ENCODE data around the gene CAPN5.

Gene CAPN5

GRCh38 chr11:77121876-77122575 lies 55.3 kb downstream of the CAPN5 start:
- DNase-seq, result no peak

- DNase-seq, result no peak
Observed at GRCh38 chr11:77122576-77123212, 55.9 kb downstream of the CAPN5 start.

DNA sequence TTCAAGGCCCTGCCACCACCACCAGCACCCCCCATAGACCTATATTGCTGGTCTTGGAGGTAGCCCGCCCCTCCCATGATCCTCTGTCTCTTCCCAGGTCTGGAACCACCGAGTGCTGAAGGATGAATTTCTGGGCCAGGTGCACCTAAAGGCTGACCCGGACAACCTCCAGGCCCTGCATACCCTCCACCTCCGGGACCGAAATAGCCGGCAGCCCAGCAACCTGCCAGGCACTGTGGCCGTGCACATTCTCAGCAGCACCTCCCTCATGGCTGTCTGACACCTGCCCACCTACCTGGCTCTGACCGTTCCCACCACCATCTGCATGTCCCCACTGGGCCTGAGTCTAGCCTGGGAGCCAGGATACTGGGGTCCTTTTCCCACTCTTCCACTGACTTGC lies 56.8 kb downstream of the CAPN5 start:
- DNase-seq, result no peak

DNA sequence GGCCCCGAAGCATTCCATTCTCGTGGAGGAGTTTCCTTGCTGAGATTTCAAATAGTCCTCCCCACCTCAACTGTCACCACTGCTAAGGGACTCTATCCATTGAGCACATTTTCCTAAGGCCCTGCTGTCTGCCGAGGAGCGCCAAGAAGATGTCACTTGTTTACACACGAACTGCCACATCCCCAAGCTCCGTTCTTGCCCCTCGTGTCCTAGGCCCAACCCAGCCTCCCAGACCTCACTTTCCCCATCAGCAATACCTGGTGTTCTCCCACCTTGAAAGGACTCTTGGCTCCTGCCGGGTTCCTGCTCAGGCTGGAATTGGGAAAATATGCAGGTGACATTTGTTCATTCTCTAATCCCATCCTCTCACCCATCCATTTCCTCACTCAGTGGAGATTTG lies 57.3 kb downstream of the CAPN5 start:
- no peak for DNase-seq

DNA sequence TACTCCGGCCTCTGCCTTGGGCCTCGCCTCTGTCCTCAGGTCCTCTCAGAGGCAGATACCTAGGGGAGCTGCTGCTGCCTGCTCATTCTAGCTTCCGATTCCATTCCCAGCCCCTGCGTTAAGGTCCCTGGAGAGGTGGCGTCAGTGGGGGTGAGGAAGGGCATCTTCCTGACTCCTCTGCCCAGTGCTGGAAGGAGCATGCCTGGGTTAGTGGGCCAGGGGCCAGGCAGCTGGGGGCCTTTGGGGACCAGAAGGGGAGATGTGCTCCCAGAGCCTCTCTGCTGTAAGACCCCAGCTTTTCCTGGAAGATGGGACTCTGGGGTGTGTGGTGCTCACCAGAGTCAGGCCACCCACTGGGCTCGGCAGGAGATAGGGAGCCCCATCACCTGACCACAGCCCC lies 57.7 kb downstream of the CAPN5 start:
- DNase-seq, result no peak

GRCh38 chr11:77125191-77125590 lies 58.4 kb downstream of the CAPN5 start:
- no peak for DNase-seq

DNA sequence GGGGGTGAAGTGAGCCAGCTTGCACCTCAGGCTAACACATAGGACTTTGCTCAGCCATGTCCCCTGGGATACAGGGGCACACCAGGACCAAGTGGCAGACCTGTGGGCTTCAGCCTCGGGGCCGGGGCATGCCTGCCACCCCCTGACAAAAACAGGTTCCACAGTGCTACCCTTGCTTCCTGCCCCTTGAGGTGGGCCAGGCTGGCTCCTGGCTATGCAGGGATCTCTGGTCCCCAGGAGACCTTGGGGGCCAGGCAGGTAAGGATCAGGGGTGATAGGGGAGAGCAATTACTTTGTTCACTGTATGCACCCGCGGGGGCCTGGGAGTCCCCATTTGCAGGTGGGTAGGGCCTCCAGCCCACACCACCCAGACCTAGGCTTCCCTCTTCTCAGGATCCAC lies 58.9 kb downstream of the CAPN5 start:
- DNase-seq, result no peak

- DNase-seq, result no peak
Observed at GRCh38 chr11:77126156-77126775, 59.5 kb downstream of the CAPN5 start.

GRCh38 chr11:77126861-77127234 lies 60.1 kb downstream of the CAPN5 start:
- no peak for DNase-seq

- no peak for DNase-seq
Observed at GRCh38 chr11:77127235-77127911, 60.6 kb downstream of the CAPN5 start.

GRCh38 chr11:77127920-77128691 lies 61.3 kb downstream of the CAPN5 start, which contains the start of gene MYO7A:
Gene MYO7A (plus strand): TSS chr11:77128246. CDS start chr11:77130635, 2,389 bp downstream.
- DNase-seq, result peak; percentile 78

- no peak for DNase-seq
Observed at GRCh38 chr11:77129069-77129841, 62.5 kb downstream of the CAPN5 start.

DNA sequence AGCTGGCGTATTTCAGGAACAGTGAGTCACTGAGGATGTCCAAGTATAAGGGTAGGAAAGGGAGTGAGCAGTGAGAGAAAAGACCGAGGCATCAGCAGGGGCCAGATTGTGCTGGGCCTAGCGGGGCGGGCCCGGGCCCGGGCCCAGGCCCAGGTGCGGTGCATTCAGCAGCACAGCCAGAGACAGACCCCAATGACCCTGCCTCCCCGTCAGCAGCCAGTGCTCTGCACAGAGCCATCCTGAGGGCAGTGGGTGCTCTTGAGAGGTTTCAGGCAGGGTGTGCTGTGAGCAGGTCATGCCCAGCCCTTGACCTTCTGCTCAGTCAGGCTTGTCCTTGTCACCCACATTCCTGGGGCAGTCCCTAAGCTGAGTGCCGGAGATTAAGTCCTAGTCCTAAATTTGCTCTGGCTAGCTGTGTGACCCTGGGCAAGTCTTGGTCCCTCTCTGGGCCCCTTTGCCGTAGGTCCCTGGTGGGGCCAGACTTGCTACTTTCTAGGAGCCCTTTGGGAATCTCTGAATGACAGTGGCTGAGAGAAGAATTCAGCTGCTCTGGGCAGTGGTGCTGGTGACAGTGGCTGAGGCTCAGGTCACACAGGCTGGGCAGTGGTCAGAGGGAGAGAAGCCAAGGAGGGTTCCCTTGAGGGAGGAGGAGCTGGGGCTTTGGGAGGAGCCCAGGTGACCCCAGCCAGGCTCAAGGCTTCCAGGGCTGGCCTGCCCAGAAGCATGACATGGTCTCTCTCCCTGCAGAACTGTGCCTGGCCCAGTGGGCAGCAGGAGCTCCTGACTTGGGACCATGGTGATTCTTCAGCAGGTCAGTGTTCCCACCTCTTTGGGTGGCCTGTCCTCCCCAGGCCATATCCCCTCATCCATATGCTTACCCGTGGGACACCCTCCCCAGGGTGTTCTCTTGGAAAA lies 63.3 kb downstream of the CAPN5 start:
- DNase-seq, result no peak

- DNase-seq, result no peak
Observed at GRCh38 chr11:77130763-77131513, 64.2 kb downstream of the CAPN5 start.

DNA sequence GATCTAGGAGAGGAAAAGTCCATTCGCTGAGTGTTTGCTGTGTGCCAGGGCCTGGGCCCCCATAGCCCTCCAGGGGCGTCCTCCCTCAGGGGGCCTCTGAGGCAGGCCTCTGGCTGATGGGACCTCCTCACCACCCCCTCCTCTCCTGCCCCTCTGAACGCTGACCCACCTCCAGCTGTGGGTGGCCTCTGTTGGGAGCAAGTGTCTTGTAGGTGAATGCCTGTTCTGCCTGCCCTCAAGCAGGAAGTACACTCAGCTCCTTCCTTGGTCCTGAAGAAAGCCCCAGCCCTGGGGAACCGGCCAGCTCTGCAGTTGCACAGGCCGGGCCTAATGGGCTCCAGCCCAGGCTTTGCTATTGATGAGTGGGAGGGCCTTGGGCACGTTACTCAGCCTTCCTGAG lies 64.8 kb downstream of the CAPN5 start:
- no peak for DNase-seq

GRCh38 chr11:77135069-77135468 lies 68.3 kb downstream of the CAPN5 start:
- DNase-seq, result no peak

- no peak for DNase-seq
Observed at GRCh38 chr11:77136074-77136473, 69.3 kb downstream of the CAPN5 start.

DNA sequence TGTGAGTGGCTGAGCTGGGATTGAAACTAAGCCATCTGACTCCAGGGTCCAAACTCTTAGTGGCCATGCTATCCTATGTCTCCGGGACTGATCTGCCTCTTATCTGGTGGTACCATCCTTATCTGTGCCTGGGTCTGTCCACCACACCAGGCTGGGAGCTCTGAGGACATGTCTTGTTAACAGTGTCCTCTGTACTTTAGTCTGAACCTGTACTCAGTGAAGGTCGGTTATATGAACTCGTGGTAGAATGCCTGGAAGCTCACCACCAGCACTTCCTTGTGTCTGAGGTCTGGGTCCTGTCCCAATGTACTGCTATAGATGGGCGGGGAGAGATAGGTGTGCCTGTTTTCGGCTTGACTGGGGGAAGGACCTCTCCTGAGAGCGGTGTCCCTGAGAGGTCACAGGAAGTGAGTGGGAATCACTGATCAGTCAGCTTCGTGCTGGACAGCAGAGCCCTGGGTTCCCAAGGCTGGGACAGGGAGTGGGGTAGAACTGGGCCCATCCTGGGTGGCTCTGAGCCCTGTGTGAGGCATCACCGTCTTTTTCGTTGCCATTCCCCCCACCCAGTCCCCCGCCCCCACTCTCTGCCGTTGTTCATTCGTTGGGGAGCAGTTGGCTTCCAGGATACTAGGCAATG lies 70.1 kb downstream of the CAPN5 start:
- no peak for DNase-seq

DNA sequence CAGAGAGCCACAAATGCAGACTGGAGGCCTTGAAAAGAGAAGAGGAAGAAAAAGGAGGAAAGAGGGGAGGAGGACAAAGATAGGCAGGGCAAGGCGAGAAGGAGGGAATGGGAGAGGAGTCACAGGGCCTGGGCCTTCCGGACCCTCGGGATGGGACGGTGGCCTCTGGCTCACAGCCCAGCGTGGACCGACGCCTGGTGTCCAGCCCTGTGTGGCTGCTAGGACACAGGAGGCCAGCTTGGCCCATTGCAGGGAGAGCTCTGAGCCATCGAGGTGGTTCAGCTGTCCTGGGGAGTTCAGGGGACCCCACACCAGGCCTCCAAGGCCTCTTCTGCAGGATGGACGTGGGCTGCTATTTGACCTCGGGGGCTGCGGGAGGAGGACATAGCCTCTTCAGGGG lies 70.7 kb downstream of the CAPN5 start:
- DNase-seq, result no peak

Measured in NCI-H510A (cell line).